Right lobe of liver (tissue), 6 donors: ENCODE measurements around the gene MED15. TPM values are rescaled to one million over a fixed set of nuclear protein-coding genes. Genes with fewer than 3 reads are reported as not detected.

Experiments
- ATAC-seq, 4 donors: fragments of 200-7000 bp; cut with Tn5 transposase; one replicate each; pipeline ENCODE4 v1.9.1; 2020; ENCODE audit warnings: mild to moderate bottlenecking in 4 of 4, moderate library complexity in 4 of 4
- DNase-seq, 3 donors: peaks; one replicate each; pipeline ENCODE4 v3.0.0-alpha.2; 2020
- H3K27ac ChIP-seq, 3 donors: fragments of 200-600 bp; one replicate each; pipeline ENCODE4 v1.8.0; 2022
- H3K27me3 ChIP-seq, 2 donors: fragments of 200-600 bp; one replicate each; pipeline ENCODE4 v1.8.0; 2022
- H3K36me3 ChIP-seq, 4 donors: fragments of 200-600 bp; sonication (generic) in 1 of 4; one replicate each; pipeline versions ENCODE4 v1.5.1 to v1.8.0; 2017 to 2022; ENCODE audit warnings: control low read depth in 1 of 4
- H3K4me1 ChIP-seq, 4 donors: fragments of 200-600 bp; sonication (generic) in 1 of 4; one replicate each; pipeline versions ENCODE4 v1.5.1 to v1.8.0; 2017 to 2022; ENCODE audit warnings: control low read depth in 1 of 4
- H3K4me3 ChIP-seq, 3 donors: fragments of 200-600 bp; one replicate each; pipeline ENCODE4 v1.8.0; 2022
- H3K9me3 ChIP-seq, 4 donors: fragments of 200-600 bp; sonication (generic) in 1 of 4; one replicate each; pipeline versions ENCODE4 v1.5.1 to v1.8.0; 2017 to 2022; ENCODE audit warnings: control low read depth in 1 of 4
- POLR2A ChIP-seq: fragments of 450-650 bp; IDR thresholded peaks from one replicate; pipeline ENCODE4 v1.6.1; 2017; ENCODE audit warnings: antibody characterized with exemption, mild to moderate bottlenecking
- WGBS: methylation state at CpG from one replicate; pipeline ENCODE4 v1.1.6; 2018; ENCODE audit warnings: low coverage, low lambda C conversion rate; ENCODE audit not compliant: insufficient coverage; ENCODE audit errors: missing lambda C conversion rate; 5-methylcytosine and 5-hydroxymethylcytosine counted together
- intact Hi-C, 2 donors: fragments of 100-400 bp; cut with DNase I; formaldehyde crosslinking; loops; one replicate each; pipeline versions ENCODE4 v1.11.2 to v1.14.1; 2022
- long read RNA-seq: library from polyadenylated mRNA; unstranded; transcript quantifications from one replicate; pipeline ENCODE4 v2.0.0, GENCODE V29; 2019
- total RNA-seq, 6 experiments: library from RNA; depleted of rRNA in 2 of 6; stranded (reverse); fragments of >200 nt in 2 of 6; fragmentation: NEBNext Ultra II Directional in 3 of 6; extraction: Animal tissue kit (Norgen Biotek cat#: 25700) in 3 of 6; gene quantifications; one replicate each; pipeline versions ENCODE4 v1.1.0 to v1.2.4, GENCODE V29; 2016 to 2023
- TF ChIP-seq, protein P1 (sequence below), 4 donors: fragments of 200-600 bp in 3 of 4; fragments of 450-650 bp in 1 of 4; IDR thresholded peaks; one replicate each; pipeline versions ENCODE4 v1.5.1 to v1.8.0; 2016 to 2022; ENCODE audit warnings: antibody characterized with exemption in 4 of 4, mild to moderate bottlenecking in 2 of 4
- donor health status: DM: no; HTN: yes; CAD: no.
- donor health status: DM: no; HTN: no; CAD: no.
- donor health status: DM: no; HTN: no; CAD: no.
- donor health status: DM: no; HTN: yes; CAD: no.
- donor health status: DM: no; HTN: yes; CAD: no.

MED15 gene, protein sequence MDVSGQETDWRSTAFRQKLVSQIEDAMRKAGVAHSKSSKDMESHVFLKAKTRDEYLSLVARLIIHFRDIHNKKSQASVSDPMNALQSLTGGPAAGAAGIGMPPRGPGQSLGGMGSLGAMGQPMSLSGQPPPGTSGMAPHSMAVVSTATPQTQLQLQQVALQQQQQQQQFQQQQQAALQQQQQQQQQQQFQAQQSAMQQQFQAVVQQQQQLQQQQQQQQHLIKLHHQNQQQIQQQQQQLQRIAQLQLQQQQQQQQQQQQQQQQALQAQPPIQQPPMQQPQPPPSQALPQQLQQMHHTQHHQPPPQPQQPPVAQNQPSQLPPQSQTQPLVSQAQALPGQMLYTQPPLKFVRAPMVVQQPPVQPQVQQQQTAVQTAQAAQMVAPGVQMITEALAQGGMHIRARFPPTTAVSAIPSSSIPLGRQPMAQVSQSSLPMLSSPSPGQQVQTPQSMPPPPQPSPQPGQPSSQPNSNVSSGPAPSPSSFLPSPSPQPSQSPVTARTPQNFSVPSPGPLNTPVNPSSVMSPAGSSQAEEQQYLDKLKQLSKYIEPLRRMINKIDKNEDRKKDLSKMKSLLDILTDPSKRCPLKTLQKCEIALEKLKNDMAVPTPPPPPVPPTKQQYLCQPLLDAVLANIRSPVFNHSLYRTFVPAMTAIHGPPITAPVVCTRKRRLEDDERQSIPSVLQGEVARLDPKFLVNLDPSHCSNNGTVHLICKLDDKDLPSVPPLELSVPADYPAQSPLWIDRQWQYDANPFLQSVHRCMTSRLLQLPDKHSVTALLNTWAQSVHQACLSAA
- total RNA-seq = 10 to 100 TPM; 15.7 to 34.7 (median 23.6) TPM
- long read RNA-seq, partial matches to known transcripts = 1 of 4 reads
- long read RNA-seq, other reads (novel, unspliced or antisense) = 2 of 4 reads

GRCh38 chr22:20507253-20508066, at the start of gene MED15:
Gene MED15, plus strand, starts transcription at chr22:20507610. Its CDS starts 69 bp downstream, at chr22:20507679.
- 3% methylated on average over 8 of the region's 58 CpGs for WGBS

DNA sequence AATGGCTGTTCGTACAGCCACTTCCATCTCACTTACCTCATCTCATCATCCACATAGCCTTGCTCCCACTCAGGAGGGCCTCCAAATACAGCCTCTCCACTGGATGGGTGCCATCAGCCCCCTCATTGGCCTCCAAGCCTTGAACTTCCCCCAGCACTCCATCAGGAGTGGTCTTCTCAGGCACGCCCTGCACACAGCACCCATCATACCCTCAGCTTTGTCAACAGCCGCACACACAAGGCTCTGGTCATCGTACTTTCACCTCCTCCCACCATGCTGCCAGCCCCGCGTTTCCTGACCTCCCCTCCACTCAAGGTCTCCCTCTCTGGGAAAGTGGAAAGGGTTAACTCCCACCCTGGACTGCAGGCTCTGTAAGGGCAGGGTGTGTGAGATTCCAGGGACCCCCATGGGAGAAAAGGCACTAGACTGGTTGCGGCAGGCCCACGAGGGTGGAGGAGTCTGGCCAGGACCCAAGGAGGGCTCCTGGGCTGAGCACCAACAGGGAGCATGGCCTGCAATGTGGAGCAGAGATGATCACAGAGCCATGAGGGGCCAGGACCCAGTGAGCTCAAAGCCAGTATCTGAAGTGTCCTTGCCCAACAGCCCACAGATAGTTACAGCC, 48.8 kb upstream of the MED15 start:
- Histone ChIP-seq H3K4me1 (no peaks in the 10 kb centered on the region), H3K27me3 (no peaks in the 10 kb centered on the region), H3K36me3 (peaks cover 0 to 8% (median 2%) of the 10 kb centered on the region in 4 donors), H3K4me3 (no peak overlapping the region), H3K9me3 (no peaks in the 10 kb centered on the region), H3K27ac (no peak overlapping the region)
- TF ChIP-seq, protein P1, sequence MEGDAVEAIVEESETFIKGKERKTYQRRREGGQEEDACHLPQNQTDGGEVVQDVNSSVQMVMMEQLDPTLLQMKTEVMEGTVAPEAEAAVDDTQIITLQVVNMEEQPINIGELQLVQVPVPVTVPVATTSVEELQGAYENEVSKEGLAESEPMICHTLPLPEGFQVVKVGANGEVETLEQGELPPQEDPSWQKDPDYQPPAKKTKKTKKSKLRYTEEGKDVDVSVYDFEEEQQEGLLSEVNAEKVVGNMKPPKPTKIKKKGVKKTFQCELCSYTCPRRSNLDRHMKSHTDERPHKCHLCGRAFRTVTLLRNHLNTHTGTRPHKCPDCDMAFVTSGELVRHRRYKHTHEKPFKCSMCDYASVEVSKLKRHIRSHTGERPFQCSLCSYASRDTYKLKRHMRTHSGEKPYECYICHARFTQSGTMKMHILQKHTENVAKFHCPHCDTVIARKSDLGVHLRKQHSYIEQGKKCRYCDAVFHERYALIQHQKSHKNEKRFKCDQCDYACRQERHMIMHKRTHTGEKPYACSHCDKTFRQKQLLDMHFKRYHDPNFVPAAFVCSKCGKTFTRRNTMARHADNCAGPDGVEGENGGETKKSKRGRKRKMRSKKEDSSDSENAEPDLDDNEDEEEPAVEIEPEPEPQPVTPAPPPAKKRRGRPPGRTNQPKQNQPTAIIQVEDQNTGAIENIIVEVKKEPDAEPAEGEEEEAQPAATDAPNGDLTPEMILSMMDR (IDR thresholded peaks at IDR 0.05) = no peak
- no peak for TF ChIP-seq POLR2A
- ATAC-seq = no peak
- DNase-seq = peak in 1 of 3 donors; percentile 40
- WGBS = 74% methylated on average over 4 of the region's 8 CpGs
- intact Hi-C loops = loop anchor here (5.0 kb wide), 2 partner anchors 36 to 41 kb away; no protein-coding TSS in a partner anchor

More at GRCh38 chr22:20507253-20508066, at the start of gene MED15:
- H3K4me3 ChIP-seq = peak within 1 kb of the TSS; percentile 42 to 93 (median 92)
- intact Hi-C loops = no loop called here
- no peaks in the 10 kb centered on the region for H3K9me3 ChIP-seq
- DNase-seq (peak; percentile 92 to 94 (median 92)), ATAC-seq (peak; percentile 89 to 96 (median 95))
- TF ChIP-seq, protein P1 (IDR thresholded peaks at IDR 0.05) = no peak
- peak; percentile 77 for TF ChIP-seq POLR2A
- H3K36me3 ChIP-seq = no peaks in the 10 kb centered on the region
- H3K4me1 ChIP-seq = peaks cover 0 to 29% (median 5%) of the 10 kb centered on the region in 4 donors
- peak within 1 kb of the TSS; percentile 76 to 80 (median 77) for H3K27ac ChIP-seq
- no peaks in the 10 kb centered on the region for H3K27me3 ChIP-seq

- peak in 1 of 3 donors; percentile 15 for DNase-seq
- intact Hi-C loops = loop anchor here (5.0 kb wide), 2 partner anchors 37 to 42 kb away; no protein-coding TSS in a partner anchor
- WGBS = 100% methylated on average over 1 of the region's 3 CpGs
Observed at GRCh38 chr22:20459152-20459542, 48.3 kb upstream of the MED15 start.

More at GRCh38 chr22:20459152-20459542, 48.3 kb upstream of the MED15 start:
- Histone ChIP-seq H3K27me3 (no peaks in the 10 kb centered on the region), H3K4me1 (no peaks in the 10 kb centered on the region), H3K36me3 (peaks cover 0 to 8% (median 2%) of the 10 kb centered on the region in 4 donors), H3K9me3 (no peaks in the 10 kb centered on the region), H3K27ac (no peak overlapping the region), H3K4me3 (no peak overlapping the region)
- TF ChIP-seq POLR2A = no peak
- TF ChIP-seq, protein P1 (IDR thresholded peaks at IDR 0.05) = no peak
- no peak for ATAC-seq
